Gastroesophageal sphincter (tissue), 4 donors: ENCODE results near the gene LZIC. TPM values are rescaled to one million over a fixed set of nuclear protein-coding genes. Genes with fewer than 3 reads are reported as not detected.

Experiments
- ATAC-seq: fragments of 150-250 bp; one replicate; pipeline ENCODE4 v1.9.1; 2016; ENCODE audit warnings: mild to moderate bottlenecking, moderate library complexity
- H3K27ac ChIP-seq, 4 donors: fragments of 200-600 bp; sonication (generic) in 3 of 4; 1 replicate in 3 of 4; 2 replicates in 1 of 4; pipeline ENCODE4 v1.5.1; 2016 to 2019
- H3K27me3 ChIP-seq: fragments of 200-600 bp; sonication (generic); one replicate; pipeline ENCODE4 v1.5.1; 2019
- H3K36me3 ChIP-seq, 2 donors: fragments of 200-600 bp; sonication (generic); one replicate each; pipeline ENCODE4 v1.5.1; 2019; ENCODE audit warnings: control low read depth in 1 of 2
- H3K4me1 ChIP-seq, 3 donors: fragments of 200-600 bp; sonication (generic); 1 replicate in 2 of 3; 2 replicates in 1 of 3; pipeline ENCODE4 v1.5.1; 2016 to 2019; ENCODE audit warnings: control low read depth in 2 of 3
- H3K4me3 ChIP-seq, 2 donors: fragments of 200-600 bp; sonication (generic); one replicate each; pipeline ENCODE4 v1.5.1; 2019; ENCODE audit warnings: mild to moderate bottlenecking in 1 of 2, moderate library complexity in 1 of 2
- H3K9me3 ChIP-seq, 3 donors: fragments of 200-600 bp; sonication (generic); one replicate each; pipeline ENCODE4 v1.5.1; 2017 to 2019; ENCODE audit warnings: control low read depth in 2 of 3
- EP300 ChIP-seq: sonication (generic); formaldehyde crosslinking; IDR thresholded peaks from one replicate; pipeline ENCODE4 v1.6.1; 2017; ENCODE audit warnings: antibody characterized with exemption, mild to moderate bottlenecking
- POLR2A ChIP-seq, 2 donors: fragments of 450-650 bp; IDR thresholded peaks; one replicate each; pipeline ENCODE4 v1.6.1; 2017; ENCODE audit warnings: antibody characterized with exemption in 2 of 2, mild to moderate bottlenecking in 2 of 2, moderate library complexity in 1 of 2
- POLR2AphosphoS5 ChIP-seq: sonication (generic); formaldehyde crosslinking; IDR thresholded peaks from one replicate; pipeline ENCODE4 v1.6.1; 2017; ENCODE audit warnings: antibody characterized with exemption
- WGBS, 2 donors: methylation state at CpG; one replicate each; pipeline ENCODE4 v1.1.5; 2018; ENCODE audit warnings: low coverage in 1 of 2; 5-methylcytosine and 5-hydroxymethylcytosine counted together
- total RNA-seq, 4 donors: library from RNA; depleted of rRNA; stranded (reverse); fragments of >200 nt; gene quantifications; one replicate each; pipeline ENCODE4 v1.1.0, GENCODE V29; 2016
- TF ChIP-seq, protein P1 (sequence below), 4 experiments: fragments of 200-600 bp in 2 of 4; fragments of 450-650 bp in 2 of 4; sonication (generic) in 1 of 4; IDR thresholded peaks; one replicate each; pipeline ENCODE4 v1.5.1; 2017 to 2019; ENCODE audit warnings: antibody characterized with exemption in 4 of 4, mild to moderate bottlenecking in 2 of 4, moderate library complexity in 2 of 4

Gene LZIC
- total RNA-seq, 4 donors from 2014 or later, result 26.0 to 45.1 (median 38.4) TPM

DNA sequence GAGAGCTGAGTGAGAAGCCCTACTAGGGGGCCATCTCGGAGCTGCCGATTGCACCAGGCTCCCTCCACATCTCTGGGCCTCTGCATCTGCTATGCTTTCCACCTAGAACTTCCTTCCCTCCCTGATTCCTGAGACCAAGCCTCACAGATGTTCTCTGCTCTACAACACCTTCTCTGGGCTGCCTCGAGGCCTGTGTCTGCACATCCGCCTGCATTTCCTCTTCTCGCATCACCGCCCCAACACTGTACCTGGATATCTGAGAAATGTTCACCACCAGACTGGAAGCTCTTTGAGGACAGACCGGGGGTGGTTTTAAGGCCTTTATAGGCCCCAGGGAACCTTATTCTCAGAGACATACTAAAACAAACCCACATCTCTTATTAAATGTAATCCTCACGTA is 53.8 kb downstream of the LZIC start:
- Histone ChIP-seq H3K27ac (peak overlapping the region in 3 of 4 donors; percentile 68 to 74 (median 71)), H3K27me3 (no peaks in the 10 kb centered on the region), H3K9me3 (no peaks in the 10 kb centered on the region), H3K4me3 (no peak overlapping the region), H3K4me1 (peaks cover 2 to 44% (median 19%) of the 10 kb centered on the region in 3 donors), H3K36me3 (no peaks in the 10 kb centered on the region)
- TF ChIP-seq POLR2AphosphoS5 (no peak), POLR2A (IDR thresholded peaks at IDR 0.05) (no peak), EP300 (no peak)
- TF ChIP-seq, protein P1, sequence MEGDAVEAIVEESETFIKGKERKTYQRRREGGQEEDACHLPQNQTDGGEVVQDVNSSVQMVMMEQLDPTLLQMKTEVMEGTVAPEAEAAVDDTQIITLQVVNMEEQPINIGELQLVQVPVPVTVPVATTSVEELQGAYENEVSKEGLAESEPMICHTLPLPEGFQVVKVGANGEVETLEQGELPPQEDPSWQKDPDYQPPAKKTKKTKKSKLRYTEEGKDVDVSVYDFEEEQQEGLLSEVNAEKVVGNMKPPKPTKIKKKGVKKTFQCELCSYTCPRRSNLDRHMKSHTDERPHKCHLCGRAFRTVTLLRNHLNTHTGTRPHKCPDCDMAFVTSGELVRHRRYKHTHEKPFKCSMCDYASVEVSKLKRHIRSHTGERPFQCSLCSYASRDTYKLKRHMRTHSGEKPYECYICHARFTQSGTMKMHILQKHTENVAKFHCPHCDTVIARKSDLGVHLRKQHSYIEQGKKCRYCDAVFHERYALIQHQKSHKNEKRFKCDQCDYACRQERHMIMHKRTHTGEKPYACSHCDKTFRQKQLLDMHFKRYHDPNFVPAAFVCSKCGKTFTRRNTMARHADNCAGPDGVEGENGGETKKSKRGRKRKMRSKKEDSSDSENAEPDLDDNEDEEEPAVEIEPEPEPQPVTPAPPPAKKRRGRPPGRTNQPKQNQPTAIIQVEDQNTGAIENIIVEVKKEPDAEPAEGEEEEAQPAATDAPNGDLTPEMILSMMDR (IDR thresholded peaks at IDR 0.05), result no peak
- WGBS, 2 donors, result 80 to 91% methylated on average over 2 to 8 of the region's 8 CpGs
- no peak for ATAC-seq

- 92% methylated on average over 2 of the region's 9 CpGs; no CpG with 5 or more reads in 1 of the 2 donors for WGBS, 2 donors
- Histone ChIP-seq H3K4me3 (no peak overlapping the region), H3K4me1 (peaks cover 2 to 44% (median 19%) of the 10 kb centered on the region in 3 donors), H3K27me3 (no peaks in the 10 kb centered on the region), H3K9me3 (no peaks in the 10 kb centered on the region), H3K27ac (peak overlapping the region in 2 of 4 donors; percentile 71 to 74), H3K36me3 (no peaks in the 10 kb centered on the region)
- TF ChIP-seq, protein P1 (IDR thresholded peaks at IDR 0.05), result no peak
- no peak for ATAC-seq
Observed at GRCh38 chr1:9888886-9889285, 54.3 kb downstream of the LZIC start.

- H3K27me3 ChIP-seq, result no peaks in the 10 kb centered on the region
- peaks cover 0 to 13% of the 10 kb centered on the region in 2 donors for H3K36me3 ChIP-seq
- H3K27ac ChIP-seq, result no peak overlapping the region
- no peak overlapping the region for H3K4me3 ChIP-seq
- no peaks in the 10 kb centered on the region for H3K9me3 ChIP-seq
- H3K4me1 ChIP-seq, result peaks cover 2 to 27% (median 19%) of the 10 kb centered on the region in 3 donors
- WGBS, 2 donors, result 100% methylated on average over 2 of the region's 4 CpGs; no CpG with 5 or more reads in 1 of the 2 donors
- TF ChIP-seq POLR2A (IDR thresholded peaks at IDR 0.05), result no peak
- no peak for TF ChIP-seq POLR2AphosphoS5
- no peak for TF ChIP-seq EP300
- TF ChIP-seq, protein P1 (IDR thresholded peaks at IDR 0.05), result no peak
- ATAC-seq, result no peak
Observed at GRCh38 chr1:9887070-9887469, 56.1 kb downstream of the LZIC start.

- TF ChIP-seq EP300, result no peak
- TF ChIP-seq, protein P1 (IDR thresholded peaks at IDR 0.05), result no peak
- no peak for TF ChIP-seq POLR2AphosphoS5
- TF ChIP-seq POLR2A (IDR thresholded peaks at IDR 0.05), result no peak
- Histone ChIP-seq H3K27ac (no peak overlapping the region), H3K4me1 (peaks cover 2 to 24% (median 16%) of the 10 kb centered on the region in 3 donors), H3K9me3 (no peaks in the 10 kb centered on the region), H3K4me3 (no peak overlapping the region), H3K27me3 (no peaks in the 10 kb centered on the region), H3K36me3 (peaks cover 0 to 13% of the 10 kb centered on the region in 2 donors)
- ATAC-seq, result no peak
- WGBS, 2 donors, result 77% methylated on average over 11 of the region's 17 CpGs; no CpG with 5 or more reads in 1 of the 2 donors
Observed at GRCh38 chr1:9886092-9886742, 57.0 kb downstream of the LZIC start.

GRCh38 chr1:9884805-9885204 is 58.4 kb downstream of the LZIC start:
- no peak for TF ChIP-seq POLR2AphosphoS5
- no peak for TF ChIP-seq POLR2A (IDR thresholded peaks at IDR 0.05)
- TF ChIP-seq EP300, result no peak
- TF ChIP-seq, protein P1 (IDR thresholded peaks at IDR 0.05), result no peak
- Histone ChIP-seq H3K9me3 (no peaks in the 10 kb centered on the region), H3K27ac (no peak overlapping the region), H3K36me3 (peaks cover 0 to 13% of the 10 kb centered on the region in 2 donors), H3K4me1 (peaks cover 0 to 10% (median 2%) of the 10 kb centered on the region in 3 donors), H3K4me3 (no peak overlapping the region), H3K27me3 (no peaks in the 10 kb centered on the region)
- 87% methylated on average over 7 of the region's 8 CpGs; no CpG with 5 or more reads in 1 of the 2 donors for whole genome bisulfite sequencing, 2 donors
- no peak for ATAC-seq
